ENCODE measurements around the gene SCAPER. TPM values are rescaled to one million over a fixed set of nuclear protein-coding genes. Genes with fewer than 3 reads are reported as not detected.

SCAPER gene
- total RNA-seq, 2 experiments from 2014 or later: 10.4 to 22.3 TPM

DNA sequence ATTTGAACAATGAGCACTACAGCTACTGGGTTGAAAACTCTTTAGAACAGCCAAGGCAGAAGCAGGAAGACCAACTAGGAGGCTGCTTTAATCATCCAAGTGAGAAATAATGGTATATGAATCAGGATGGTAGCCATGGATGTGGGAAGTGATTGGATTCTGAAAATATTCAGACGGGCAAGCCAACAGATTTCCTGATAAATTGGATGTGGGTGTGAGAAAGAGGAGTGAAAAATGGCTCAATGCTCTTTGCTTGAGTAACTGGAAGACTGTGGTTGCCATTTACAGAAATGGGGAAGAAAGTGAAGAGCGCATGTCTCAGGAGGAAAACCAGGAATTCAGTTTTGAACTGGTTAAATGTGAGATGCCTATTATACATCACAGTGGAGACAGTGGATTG is 518.2 kb downstream of the SCAPER start:
- Histone ChIP-seq H3K27ac (ENCODE audit: low read depth, low read length, poor library complexity, severe bottlenecking) (no peak overlapping the region), H2AFZ (ENCODE audit: low read length) (no peak overlapping the region), H3K4me1 (ENCODE audit: insufficient read depth, low read length, poor library complexity, severe bottlenecking) (no peaks in the 10 kb centered on the region), H3K9me2 (ENCODE audit: insufficient read depth, low read length) (no peaks in the 10 kb centered on the region), H3K4me2 (ENCODE audit: low read length) (no peak overlapping the region), H3K79me2 (ENCODE audit: insufficient read depth, low read depth, low read length) (no peaks in the 10 kb centered on the region), H4K20me1 (ENCODE audit: insufficient read depth, low read length) (no peaks in the 10 kb centered on the region), H3K36me3 (ENCODE audit: insufficient read depth, low read length) (no peaks in the 10 kb centered on the region), H3K4me3 (ENCODE audit: low read depth, low read length, poor library complexity, severe bottlenecking) (no peak overlapping the region), H3K9me3 (ENCODE audit: low read length) (no peaks in the 10 kb centered on the region)
- DNase-seq (ENCODE audit: low spot score): no peak
- TF ChIP-seq, protein P1, sequence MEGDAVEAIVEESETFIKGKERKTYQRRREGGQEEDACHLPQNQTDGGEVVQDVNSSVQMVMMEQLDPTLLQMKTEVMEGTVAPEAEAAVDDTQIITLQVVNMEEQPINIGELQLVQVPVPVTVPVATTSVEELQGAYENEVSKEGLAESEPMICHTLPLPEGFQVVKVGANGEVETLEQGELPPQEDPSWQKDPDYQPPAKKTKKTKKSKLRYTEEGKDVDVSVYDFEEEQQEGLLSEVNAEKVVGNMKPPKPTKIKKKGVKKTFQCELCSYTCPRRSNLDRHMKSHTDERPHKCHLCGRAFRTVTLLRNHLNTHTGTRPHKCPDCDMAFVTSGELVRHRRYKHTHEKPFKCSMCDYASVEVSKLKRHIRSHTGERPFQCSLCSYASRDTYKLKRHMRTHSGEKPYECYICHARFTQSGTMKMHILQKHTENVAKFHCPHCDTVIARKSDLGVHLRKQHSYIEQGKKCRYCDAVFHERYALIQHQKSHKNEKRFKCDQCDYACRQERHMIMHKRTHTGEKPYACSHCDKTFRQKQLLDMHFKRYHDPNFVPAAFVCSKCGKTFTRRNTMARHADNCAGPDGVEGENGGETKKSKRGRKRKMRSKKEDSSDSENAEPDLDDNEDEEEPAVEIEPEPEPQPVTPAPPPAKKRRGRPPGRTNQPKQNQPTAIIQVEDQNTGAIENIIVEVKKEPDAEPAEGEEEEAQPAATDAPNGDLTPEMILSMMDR (conservative IDR thresholded peaks at IDR 0.05; ENCODE audit: low read length): no peak
- no peak for TF ChIP-seq EZH2phosphoT487 (IDR thresholded peaks at IDR 0.05; ENCODE audit: borderline replicate concordance, low read depth, low read length)
- no TSS peak for BruUV-seq (replicated peaks)
- intact Hi-C loops (cut with micrococcal nuclease; ENCODE audit: unreplicated experiment): no loop called here
- ChIA-PET CTCF (ENCODE audit: unreplicated experiment) (no interaction called here), POLR2A (no interaction called here)

DNA sequence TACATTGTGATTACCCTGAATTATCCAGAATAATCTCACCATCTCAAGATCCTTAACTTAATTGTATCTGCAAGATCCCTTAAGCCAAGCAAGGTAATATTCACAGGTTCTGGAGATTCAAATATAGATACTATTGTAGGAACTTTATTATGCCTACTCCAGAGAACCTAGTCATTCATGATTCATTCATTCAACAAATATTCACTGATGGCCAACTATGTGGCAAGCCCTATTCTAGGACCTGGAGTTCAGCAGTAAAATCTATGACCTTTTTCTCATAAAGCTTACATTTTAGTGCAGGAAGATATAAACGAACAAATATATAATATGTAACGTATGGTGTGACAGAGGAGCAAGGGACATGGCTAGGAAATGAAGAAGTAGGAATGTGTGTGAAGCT is 519.0 kb downstream of the SCAPER start:
- intact Hi-C loops (cut with micrococcal nuclease; ENCODE audit: unreplicated experiment): no loop called here
- Histone ChIP-seq H3K4me2 (ENCODE audit: low read length) (no peak overlapping the region), H3K36me3 (ENCODE audit: insufficient read depth, low read length) (no peaks in the 10 kb centered on the region), H3K4me1 (ENCODE audit: insufficient read depth, low read length, poor library complexity, severe bottlenecking) (no peaks in the 10 kb centered on the region), H4K20me1 (ENCODE audit: insufficient read depth, low read length) (no peaks in the 10 kb centered on the region), H3K4me3 (ENCODE audit: low read depth, low read length, poor library complexity, severe bottlenecking) (no peak overlapping the region), H3K9me3 (ENCODE audit: low read length) (no peaks in the 10 kb centered on the region), H3K79me2 (ENCODE audit: insufficient read depth, low read depth, low read length) (no peaks in the 10 kb centered on the region), H3K27ac (ENCODE audit: low read depth, low read length, poor library complexity, severe bottlenecking) (no peak overlapping the region), H2AFZ (ENCODE audit: low read length) (no peak overlapping the region), H3K9me2 (ENCODE audit: insufficient read depth, low read length) (no peaks in the 10 kb centered on the region)
- BruUV-seq (replicated peaks): no TSS peak
- ChIA-PET POLR2A (no interaction called here), CTCF (ENCODE audit: unreplicated experiment) (no interaction called here)
- TF ChIP-seq, protein P1 (conservative IDR thresholded peaks at IDR 0.05; ENCODE audit: low read length): no peak
- no peak for TF ChIP-seq EZH2phosphoT487 (IDR thresholded peaks at IDR 0.05; ENCODE audit: borderline replicate concordance, low read depth, low read length)
- no peak for DNase-seq (ENCODE audit: low spot score)

DNA sequence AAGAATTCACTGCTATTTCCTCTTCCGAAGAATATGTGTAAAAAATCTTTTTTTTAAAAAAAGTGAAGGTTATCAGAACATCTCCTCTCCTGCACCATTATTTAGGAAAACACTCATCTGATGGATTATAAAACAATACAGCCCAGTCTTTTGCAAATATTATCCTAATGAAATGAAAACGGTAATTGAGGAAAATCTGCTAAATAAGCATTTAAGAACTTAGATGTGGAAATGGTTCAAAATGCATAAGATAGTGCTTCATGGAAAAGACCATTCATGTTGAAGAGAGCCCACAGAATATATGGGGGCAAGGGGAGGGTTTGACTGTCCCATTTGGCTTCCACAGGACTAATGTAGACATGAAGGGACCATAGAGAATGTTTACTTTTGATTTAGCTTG is 520.7 kb downstream of the SCAPER start:
- no peak overlapping the region for H3K4me2 ChIP-seq (ENCODE audit: low read length)
- H3K36me3 ChIP-seq (ENCODE audit: insufficient read depth, low read length): no peaks in the 10 kb centered on the region
- intact Hi-C loops (cut with micrococcal nuclease; ENCODE audit: unreplicated experiment): no loop called here
- no TSS peak for BruUV-seq (replicated peaks)
- DNase-seq (ENCODE audit: low spot score): no peak
- H3K4me3 ChIP-seq (ENCODE audit: low read depth, low read length, poor library complexity, severe bottlenecking): no peak overlapping the region
- TF ChIP-seq EZH2phosphoT487 (IDR thresholded peaks at IDR 0.05; ENCODE audit: borderline replicate concordance, low read depth, low read length): no peak
- TF ChIP-seq, protein P1 (conservative IDR thresholded peaks at IDR 0.05; ENCODE audit: low read length): no peak
- no peak overlapping the region for H3K27ac ChIP-seq (ENCODE audit: low read depth, low read length, poor library complexity, severe bottlenecking)
- no peaks in the 10 kb centered on the region for H4K20me1 ChIP-seq (ENCODE audit: insufficient read depth, low read length)
- H3K9me2 ChIP-seq (ENCODE audit: insufficient read depth, low read length): no peaks in the 10 kb centered on the region
- H3K4me1 ChIP-seq (ENCODE audit: insufficient read depth, low read length, poor library complexity, severe bottlenecking): no peaks in the 10 kb centered on the region
- CTCF ChIA-PET (ENCODE audit: unreplicated experiment): no interaction called here
- no peak overlapping the region for H2AFZ ChIP-seq (ENCODE audit: low read length)
- H3K79me2 ChIP-seq (ENCODE audit: insufficient read depth, low read depth, low read length): no peaks in the 10 kb centered on the region
- POLR2A ChIA-PET: no interaction called here
- H3K9me3 ChIP-seq (ENCODE audit: low read length): no peaks in the 10 kb centered on the region

Data from OCI-LY7 (cell line).